Hypothalamus (tissue), 51 donors: ENCODE results near the gene SH3D21.

Source experiments
- DNase-seq, 51 donors: peaks; one replicate each; lab custom pipeline; 2025; lab: John Stamatoyannopoulos, UW

Gene SH3D21

DNA sequence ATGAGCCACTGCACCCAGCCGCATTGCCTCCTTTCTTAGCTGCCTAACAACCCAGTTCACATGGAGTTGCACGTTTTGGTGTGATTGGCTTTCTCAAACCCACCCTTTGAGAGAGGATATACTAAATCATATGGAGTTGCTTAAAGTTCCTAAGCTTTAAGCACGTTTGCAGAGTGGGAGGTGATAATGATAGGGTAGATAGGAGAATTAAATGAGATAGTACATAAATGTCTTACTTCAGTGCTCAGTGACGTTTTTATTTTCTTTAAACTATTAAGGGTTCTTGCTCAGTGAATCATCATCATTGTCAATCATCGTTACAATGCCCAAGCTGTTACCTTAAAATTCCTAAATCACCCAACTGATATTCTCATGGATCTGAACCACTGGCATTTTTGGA, 2.9 kb upstream of the SH3D21 start:
- DNase-seq: no peak

- DNase-seq: no peak
Observed at GRCh38 chr1:36303650-36304360, 2.4 kb upstream of the SH3D21 start.

DNA sequence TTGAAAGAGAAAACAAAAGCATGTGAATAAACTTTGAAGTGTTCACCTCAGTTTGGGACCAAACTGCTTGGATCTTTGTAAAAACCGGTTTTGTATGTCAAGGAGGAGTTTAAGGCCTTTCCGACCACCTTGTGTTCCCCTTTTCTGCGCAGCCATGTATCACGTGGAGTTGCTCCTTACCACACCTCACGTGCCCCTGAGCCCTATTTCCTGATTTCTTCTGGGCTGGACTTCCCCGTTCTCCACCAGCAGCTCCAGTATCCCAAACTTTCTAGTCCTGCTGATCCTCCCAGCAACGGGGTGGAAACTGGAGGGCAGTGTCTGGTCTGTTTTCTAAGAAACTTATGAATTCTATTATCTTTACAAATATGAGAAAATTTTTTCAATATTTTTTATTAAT, 1.6 kb upstream of the SH3D21 start:
- DNase-seq: no peak

- no peak for DNase-seq
Observed at GRCh38 chr1:36304970-36305914, 926 bp upstream of the SH3D21 start.

GRCh38 chr1:36305915-36306209, 306 bp upstream of the SH3D21 start:
- no peak for DNase-seq

DNA sequence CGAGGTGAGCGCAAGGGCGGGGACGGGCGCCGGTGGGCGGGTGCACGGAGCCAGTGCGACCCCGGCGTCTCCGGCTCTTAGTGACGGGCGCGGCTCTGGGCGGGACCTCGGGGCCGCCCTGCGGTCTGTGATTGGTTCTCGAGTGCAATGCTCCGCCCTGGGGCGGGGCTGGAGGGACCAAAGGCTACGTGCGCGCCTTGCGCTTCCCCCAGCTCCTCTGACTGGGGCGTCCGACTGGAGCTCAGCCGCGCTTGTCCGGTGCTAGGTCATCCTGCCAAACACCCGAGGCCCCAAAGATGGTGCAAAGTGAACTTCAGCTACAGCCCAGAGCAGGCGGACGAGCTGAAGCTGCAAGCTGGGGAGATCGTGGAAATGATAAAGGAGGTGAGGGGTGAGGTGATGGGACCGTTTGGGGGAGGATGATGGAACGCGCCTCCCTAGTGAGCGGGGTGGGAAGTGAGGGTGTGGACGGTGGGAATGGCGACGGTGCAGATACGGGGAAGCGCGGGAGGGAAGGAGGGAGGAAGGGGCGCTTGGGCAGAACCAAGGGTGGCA, 811 bp downstream of the SH3D21 start:
- DNase-seq: peak in 47 of 51 donors; percentile 23 to 90 (median 74)

GRCh38 chr1:36307601-36308330, 1.6 kb downstream of the SH3D21 start:
- DNase-seq: no peak

GRCh38 chr1:36309397-36309796, 3.2 kb downstream of the SH3D21 start:
- no peak for DNase-seq

DNA sequence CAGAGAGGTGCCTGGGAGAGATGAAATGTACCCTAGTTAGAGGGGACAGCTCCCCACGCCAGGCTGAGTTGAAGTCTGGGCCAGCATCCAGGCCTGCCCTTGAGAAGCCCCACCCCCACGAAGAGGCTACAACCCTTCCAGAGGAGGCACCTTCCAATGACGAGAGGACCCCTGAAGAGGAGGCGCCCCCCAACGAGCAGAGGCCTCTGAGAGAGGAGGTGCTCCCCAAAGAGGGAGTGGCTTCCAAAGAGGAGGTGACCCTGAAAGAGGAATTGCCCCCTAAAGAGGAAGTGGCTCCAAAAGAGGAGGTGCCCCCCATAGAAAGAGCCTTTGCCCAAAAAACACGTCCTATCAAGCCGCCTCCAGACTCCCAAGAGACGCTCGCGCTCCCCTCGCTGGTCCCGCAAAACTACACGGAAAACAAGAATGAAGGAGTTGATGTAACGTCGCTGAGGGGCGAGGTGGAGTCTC, 14.2 kb downstream of the SH3D21 start:
- DNase-seq: no peak

- DNase-seq: no peak
Observed at GRCh38 chr1:36320767-36321118, 14.6 kb downstream of the SH3D21 start.

GRCh38 chr1:36321119-36321951, 15.2 kb downstream of the SH3D21 start:
- DNase-seq: no peak

- DNase-seq: no peak
Observed at GRCh38 chr1:36322041-36322785, 16.0 kb downstream of the SH3D21 start.

GRCh38 chr1:36322786-36323635, 16.8 kb downstream of the SH3D21 start:
- peak in 7 of 51 donors; percentile 9 to 55 (median 36) for DNase-seq

GRCh38 chr1:36323636-36324352, 17.6 kb downstream of the SH3D21 start, which contains the start of gene EVA1B:
EVA1B (minus strand) TSS chr1:36323645; CDS start chr1:36323037, 608 bp downstream.
- DNase-seq: peak in 22 of 51 donors; percentile 9 to 55 (median 40)

GRCh38 chr1:36324353-36324703, 18.2 kb downstream of the SH3D21 start:
- DNase-seq: no peak

DNA sequence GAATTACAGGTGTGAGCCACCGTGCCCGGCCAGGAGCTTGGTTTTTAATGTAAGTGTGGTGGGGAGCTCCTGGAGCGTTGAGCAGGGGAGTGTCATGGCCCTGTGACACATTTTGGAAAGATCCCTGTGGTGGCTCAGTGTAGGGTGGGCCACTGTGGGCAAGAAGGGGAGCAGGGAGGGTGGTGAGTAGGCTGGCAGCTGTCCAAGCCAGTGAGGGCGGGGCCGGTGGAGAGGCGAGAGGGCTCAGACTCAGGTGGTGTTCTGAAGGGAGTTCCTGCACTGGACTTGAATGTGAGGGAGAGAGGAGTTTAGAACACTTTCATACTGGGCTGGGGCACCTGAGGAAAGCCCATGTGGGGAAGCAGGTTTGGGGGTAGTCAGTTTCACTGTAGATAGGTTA, 20.3 kb downstream of the SH3D21 start:
- DNase-seq: no peak

GRCh38 chr1:36327421-36328087, 21.4 kb downstream of the SH3D21 start:
- DNase-seq: no peak
